Astrocyte (in vitro differentiated cells and primary cell): ENCODE measurements around the gene KPNA6. TPM values are rescaled to one million over a fixed set of nuclear protein-coding genes. Genes with fewer than 3 reads are reported as not detected.
"Not testable (repeated sequence)": the region's sequence is repeated elsewhere in the genome, so short reads cannot be mapped to it uniquely, and the experiment has no call there.

ENCODE experiments used
- DNase-seq: peaks from one replicate; pipeline ENCODE4 v3.0.0-alpha.2; 2010; ENCODE audit warnings: low read depth
- FAIRE-seq: peaks from 2 replicates; lab custom pipeline; 2011; peaks lifted over from hg19 to GRCh38; lab: Jason Lieb, UNC
- H2AFZ ChIP-seq: 2 replicates; pipeline ENCODE4 v1.6.0; 2012; ENCODE audit warnings: low read depth, low read length, inconsistent platforms
- H3K27ac ChIP-seq: 2 replicates; pipeline ENCODE4 v1.5.1; 2011; ENCODE audit warnings: low read depth, low read length, inconsistent platforms
- H3K27me3 ChIP-seq: 2 replicates; pipeline ENCODE4 v1.6.0; 2011; ENCODE audit warnings: low read length, inconsistent platforms; ENCODE audit not compliant: insufficient read depth
- H3K36me3 ChIP-seq: 2 replicates; pipeline ENCODE4 v1.5.1; 2011; ENCODE audit warnings: low read length, inconsistent platforms; ENCODE audit not compliant: insufficient read depth
- H3K4me1 ChIP-seq: 2 replicates; pipeline ENCODE4 v1.5.1; 2011; ENCODE audit warnings: low read length, inconsistent platforms; ENCODE audit not compliant: insufficient read depth
- H3K4me2 ChIP-seq: 2 replicates; pipeline ENCODE4 v1.6.0; 2012; ENCODE audit warnings: low read length, inconsistent platforms
- H3K4me3 ChIP-seq: 2 replicates; pipeline ENCODE4 v1.5.1; 2011; ENCODE audit warnings: low read depth, mild to moderate bottlenecking, low read length, inconsistent platforms; ENCODE audit not compliant: insufficient read depth
- H3K79me2 ChIP-seq: 2 replicates; pipeline ENCODE4 v1.6.0; 2012; ENCODE audit warnings: mild to moderate bottlenecking, low read length, inconsistent platforms; ENCODE audit not compliant: insufficient read depth
- H3K9ac ChIP-seq: 2 replicates; pipeline ENCODE4 v1.6.0; 2012; ENCODE audit warnings: mild to moderate bottlenecking, low read length, inconsistent platforms
- H3K9me3 ChIP-seq: 2 replicates; pipeline ENCODE4 v1.5.1; 2012; ENCODE audit warnings: low read depth, mild to moderate bottlenecking, low read length, inconsistent platforms; ENCODE audit not compliant: insufficient read depth
- H4K20me1 ChIP-seq: 2 replicates; pipeline ENCODE4 v1.6.0; 2012; ENCODE audit warnings: low read length, inconsistent platforms; ENCODE audit not compliant: insufficient read depth
- H3K27ac Mint-ChIP-seq: one replicate; pipeline ENCODE4 v1.8.0; 2021; ENCODE audit warnings: mild to moderate bottlenecking, mixed read lengths; ENCODE audit not compliant: unreplicated experiment
- H3K27me3 Mint-ChIP-seq: one replicate; pipeline ENCODE4 v1.8.0; 2021; ENCODE audit warnings: low read depth, mixed read lengths; ENCODE audit not compliant: unreplicated experiment
- H3K36me3 Mint-ChIP-seq: one replicate; pipeline ENCODE4 v1.8.0; 2021; ENCODE audit warnings: low read depth, mixed read lengths; ENCODE audit not compliant: unreplicated experiment
- H3K4me1 Mint-ChIP-seq: one replicate; pipeline ENCODE4 v1.8.0; 2021; ENCODE audit warnings: low read depth, mixed read lengths; ENCODE audit not compliant: unreplicated experiment
- H3K4me3 Mint-ChIP-seq: one replicate; pipeline ENCODE4 v1.8.0; 2021; ENCODE audit warnings: mild to moderate bottlenecking, moderate library complexity, mixed read lengths; ENCODE audit not compliant: unreplicated experiment
- H3K9me3 Mint-ChIP-seq: one replicate; pipeline ENCODE4 v1.8.0; 2021; ENCODE audit warnings: mild to moderate bottlenecking, mixed read lengths; ENCODE audit not compliant: unreplicated experiment
- EZH2 ChIP-seq: IDR thresholded peaks from 2 replicates; pipeline ENCODE4 v1.6.1; 2012; ENCODE audit warnings: mild to moderate bottlenecking, low read length, inconsistent platforms; ENCODE audit not compliant: insufficient read depth
- total RNA-seq: library from RNA; stranded (reverse); gene quantifications from 2 replicates; pipeline ENCODE4 v1.2.1, GENCODE V29; 2021
- TF ChIP-seq, protein P1 (sequence below): IDR thresholded peaks from 2 replicates; pipeline ENCODE4 v1.5.1; 2011; ENCODE audit warnings: low read depth, mild to moderate bottlenecking, inconsistent platforms, low read length, moderate library complexity; ENCODE audit not compliant: insufficient read depth

The KPNA6 gene
- total RNA-seq, 1 donor from 2014 or later: 122 TPM

DNA sequence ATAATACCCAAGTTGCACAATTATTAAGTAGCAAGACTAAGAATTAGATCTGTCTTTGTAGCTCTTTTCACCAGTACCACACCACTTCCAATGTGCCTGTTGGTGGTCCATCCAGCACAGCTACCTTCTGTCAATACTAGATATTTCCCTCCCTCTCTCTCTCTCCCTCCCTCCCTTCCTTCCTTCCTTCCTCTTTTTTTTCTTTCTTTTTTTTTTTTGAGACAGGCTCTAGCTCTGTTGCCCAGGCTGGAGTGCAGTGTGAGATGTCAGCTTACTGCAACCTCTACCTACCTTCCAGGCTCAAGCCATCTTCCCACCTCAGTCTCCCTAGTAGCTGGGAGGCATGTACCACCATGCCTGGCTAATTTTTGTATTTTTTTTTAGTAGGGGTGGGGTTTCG, 21.1 kb downstream of the KPNA6 start:
- Mint-ChIP-seq H3K27ac (no peak overlapping the region), H3K9me3 (no peaks in the 10 kb centered on the region), H3K4me1 (peaks cover 17% of the 10 kb centered on the region), H3K36me3 (peaks cover 1% of the 10 kb centered on the region), H3K4me3 (no peak overlapping the region), H3K27me3 (no peaks in the 10 kb centered on the region)
- Histone ChIP-seq H2AFZ (no peak overlapping the region), H4K20me1 (peaks cover 58% of the 10 kb centered on the region), H3K79me2 (peaks cover 84% of the 10 kb centered on the region), H3K4me2 (no peak overlapping the region), H3K36me3 (no peaks in the 10 kb centered on the region), H3K9ac (no peak overlapping the region), H3K27me3 (no peaks in the 10 kb centered on the region), H3K9me3 (no peaks in the 10 kb centered on the region), H3K4me1 (peaks cover 10% of the 10 kb centered on the region), H3K27ac (no peak overlapping the region), H3K4me3 (no peak overlapping the region)
- DNase-seq: no peak
- no peak for FAIRE-seq
- TF ChIP-seq EZH2: no peak
- TF ChIP-seq, protein P1, sequence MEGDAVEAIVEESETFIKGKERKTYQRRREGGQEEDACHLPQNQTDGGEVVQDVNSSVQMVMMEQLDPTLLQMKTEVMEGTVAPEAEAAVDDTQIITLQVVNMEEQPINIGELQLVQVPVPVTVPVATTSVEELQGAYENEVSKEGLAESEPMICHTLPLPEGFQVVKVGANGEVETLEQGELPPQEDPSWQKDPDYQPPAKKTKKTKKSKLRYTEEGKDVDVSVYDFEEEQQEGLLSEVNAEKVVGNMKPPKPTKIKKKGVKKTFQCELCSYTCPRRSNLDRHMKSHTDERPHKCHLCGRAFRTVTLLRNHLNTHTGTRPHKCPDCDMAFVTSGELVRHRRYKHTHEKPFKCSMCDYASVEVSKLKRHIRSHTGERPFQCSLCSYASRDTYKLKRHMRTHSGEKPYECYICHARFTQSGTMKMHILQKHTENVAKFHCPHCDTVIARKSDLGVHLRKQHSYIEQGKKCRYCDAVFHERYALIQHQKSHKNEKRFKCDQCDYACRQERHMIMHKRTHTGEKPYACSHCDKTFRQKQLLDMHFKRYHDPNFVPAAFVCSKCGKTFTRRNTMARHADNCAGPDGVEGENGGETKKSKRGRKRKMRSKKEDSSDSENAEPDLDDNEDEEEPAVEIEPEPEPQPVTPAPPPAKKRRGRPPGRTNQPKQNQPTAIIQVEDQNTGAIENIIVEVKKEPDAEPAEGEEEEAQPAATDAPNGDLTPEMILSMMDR: no peak

DNA sequence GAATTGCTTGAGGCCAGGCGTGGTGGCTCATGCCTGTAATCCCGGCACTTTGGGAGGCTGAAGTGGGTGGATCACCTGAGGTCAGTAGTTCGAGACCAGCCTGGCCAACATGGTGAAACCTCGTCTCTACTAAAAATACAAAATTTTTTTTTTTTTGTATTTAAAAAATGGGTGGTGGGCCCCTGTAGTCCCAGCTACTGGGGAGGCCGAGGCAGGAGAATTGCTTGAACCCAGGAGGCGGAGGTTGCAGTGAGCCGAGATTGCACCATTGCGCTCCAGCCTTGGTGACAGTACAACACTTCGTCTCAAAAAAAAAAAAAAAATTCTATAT, 26.1 kb downstream of the KPNA6 start:
- H3K79me2 ChIP-seq: peaks cover 79% of the 10 kb centered on the region
- H3K36me3 Mint-ChIP-seq: not testable (repeated sequence)
- H3K4me1 ChIP-seq: peaks cover 15% of the 10 kb centered on the region

DNA sequence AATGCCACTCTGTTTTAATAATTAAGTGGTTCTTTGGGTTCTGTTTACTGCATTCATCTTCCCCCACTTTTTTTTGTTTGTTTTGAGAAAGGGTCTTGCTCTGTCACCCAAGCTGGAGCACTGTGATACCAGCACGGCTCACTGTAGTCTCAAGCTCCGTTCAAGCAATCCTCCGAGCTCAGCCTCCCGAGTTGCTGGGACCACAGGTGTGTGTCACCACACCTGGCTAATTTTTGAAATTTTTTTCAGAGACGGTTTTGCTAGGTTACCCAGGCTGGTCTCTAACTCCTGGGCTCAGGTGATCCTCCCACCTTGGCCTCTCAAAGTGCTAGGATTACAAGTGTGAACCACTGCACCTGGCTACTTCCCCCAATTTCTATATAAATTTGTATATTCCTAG, 29.3 kb downstream of the KPNA6 start:
- Mint-ChIP-seq H3K4me3 (no peak overlapping the region), H3K9me3 (no peaks in the 10 kb centered on the region), H3K4me1 (peaks cover 16% of the 10 kb centered on the region), H3K27me3 (no peaks in the 10 kb centered on the region), H3K27ac (no peak overlapping the region), H3K36me3 (peaks cover 9% of the 10 kb centered on the region)
- H3K9ac ChIP-seq: no peak overlapping the region
- peaks cover 24% of the 10 kb centered on the region for H3K4me1 ChIP-seq
- H3K27me3 ChIP-seq: no peaks in the 10 kb centered on the region
- H4K20me1 ChIP-seq: peaks cover 46% of the 10 kb centered on the region
- H3K79me2 ChIP-seq: peaks cover 79% of the 10 kb centered on the region
- H2AFZ ChIP-seq: no peak overlapping the region
- DNase-seq (no peak), FAIRE-seq (no peak)
- TF ChIP-seq, protein P1: no peak
- no peak for TF ChIP-seq EZH2
- H3K4me2 ChIP-seq: no peak overlapping the region
- no peak overlapping the region for H3K27ac ChIP-seq
- H3K9me3 ChIP-seq: no peaks in the 10 kb centered on the region
- no peak overlapping the region for H3K4me3 ChIP-seq
- no peaks in the 10 kb centered on the region for H3K36me3 ChIP-seq

More for the DNA sequence above, 26.1 kb downstream of the KPNA6 start:
- H2AFZ ChIP-seq, H3K9me3 Mint-ChIP-seq, H3K9ac ChIP-seq, H3K4me3 ChIP-seq, H3K36me3 ChIP-seq, H3K4me3 Mint-ChIP-seq, FAIRE-seq, H3K27me3 ChIP-seq, DNase-seq, H3K9me3 ChIP-seq, H3K27me3 Mint-ChIP-seq: not testable (repeated sequence)
- Mint-ChIP-seq H3K4me1 (peaks cover 13% of the 10 kb centered on the region), H3K27ac (peak overlapping the region; percentile 91)
- peaks cover 38% of the 10 kb centered on the region for H4K20me1 ChIP-seq
- peak overlapping the region; percentile 37 for H3K4me2 ChIP-seq
- H3K27ac ChIP-seq: peak overlapping the region; percentile 67
